Erythroblast (primary cell): ENCODE measurements around the gene RPS16.

ENCODE experiments used
- GATA1 ChIP-seq: IDR thresholded peaks from 2 replicates; pipeline ENCODE4 v1.6.1; 2011; ENCODE audit warnings: low read depth, mild to moderate bottlenecking, control low read depth, low read length, moderate library complexity
- POLR2A ChIP-seq: IDR thresholded peaks from 2 replicates; pipeline ENCODE4 v1.6.1; 2011; ENCODE audit warnings: mild to moderate bottlenecking, low read length

GRCh38 chr19:39410017-39410830 lies 25.5 kb downstream of the RPS16 start:
- TF ChIP-seq POLR2A: peak; percentile 86
- no peak for TF ChIP-seq GATA1
